Lung (tissue), 12 donors: ENCODE measurements around the gene PGM2L1. TPM values are rescaled to one million over a fixed set of nuclear protein-coding genes. Genes with fewer than 3 reads are reported as not detected.

Source experiments
- ATAC-seq: fragments of 200-7000 bp; cut with Tn5 transposase; one replicate; pipeline ENCODE4 v1.9.1; 2020; ENCODE audit warnings: moderate number of reproducible peaks; ENCODE audit not compliant: insufficient read depth, low FRiP score
- DNase-seq, 3 donors: peaks; one replicate each; pipeline ENCODE4 v3.0.0-alpha.2; 2013 to 2017
- H3K27ac ChIP-seq, 2 donors: one replicate each; pipeline ENCODE4 v1.5.1; 2013; ENCODE audit warnings: mild to moderate bottlenecking in 2 of 2, moderate library complexity in 2 of 2, control low read depth in 1 of 2, inconsistent platforms in 1 of 2, low read depth in 1 of 2, low read length in 1 of 2
- H3K27me3 ChIP-seq, 3 donors: one replicate each; pipeline ENCODE4 v1.5.1; 2013; ENCODE audit warnings: low read length in 2 of 3; ENCODE audit not compliant: control insufficient read depth in 3 of 3, insufficient read depth in 3 of 3
- H3K36me3 ChIP-seq, 4 donors: one replicate each; pipeline ENCODE4 v1.5.1; 2013; ENCODE audit warnings: low read length in 4 of 4, mild to moderate bottlenecking in 1 of 4, moderate library complexity in 1 of 4; ENCODE audit not compliant: control insufficient read depth in 4 of 4, insufficient read depth in 4 of 4
- H3K4me1 ChIP-seq, 5 donors: one replicate each; pipeline ENCODE4 v1.5.1; 2013; ENCODE audit warnings: low read length in 5 of 5, mild to moderate bottlenecking in 2 of 5, moderate library complexity in 1 of 5; ENCODE audit not compliant: control insufficient read depth in 5 of 5, insufficient read depth in 5 of 5
- H3K4me3 ChIP-seq: one replicate; pipeline ENCODE4 v1.5.1; 2013; ENCODE audit warnings: mild to moderate bottlenecking, control low read depth, moderate library complexity
- H3K9ac ChIP-seq, 2 donors: one replicate each; pipeline ENCODE4 v1.5.1; 2013; ENCODE audit warnings: low read length in 2 of 2, control low read depth in 1 of 2; ENCODE audit not compliant: insufficient read depth in 1 of 2
- H3K9me3 ChIP-seq, 4 donors: one replicate each; pipeline ENCODE4 v1.5.1; 2013; ENCODE audit warnings: low read length in 3 of 4, mild to moderate bottlenecking in 1 of 4, moderate library complexity in 1 of 4; ENCODE audit not compliant: control insufficient read depth in 4 of 4, insufficient read depth in 3 of 4
- CTCF ChIP-seq: IDR thresholded peaks from 2 replicates; pipeline ENCODE4 v1.5.1; 2012; ENCODE audit warnings: mild to moderate bottlenecking; ENCODE audit errors: control extremely low read depth, extremely low read depth
- WGBS, 2 donors: extraction: QIAGEN DNeasy Blood & Tissue Kit; methylation state at CpG; one replicate each; pipeline ENCODE4 v1.1.7; 2013; 5-methylcytosine and 5-hydroxymethylcytosine counted together
- polyA plus RNA-seq, 2 donors: library from polyadenylated mRNA; stranded (reverse); fragments of 200-250 nt; gene quantifications; one replicate each; pipeline ENCODE4 v1.2.1, GENCODE V29; 2013
- total RNA-seq, 2 donors: library from RNA; depleted of rRNA in 1 of 2; stranded (reverse); fragments of >200 nt in 1 of 2; gene quantifications; one replicate each; pipeline ENCODE4 v1.2.1, GENCODE V29; 2014 to 2021
- donor health status: control.
- donor health status: control.
- donor health status: Bipolar disorder and iron deficiency.
- donor health status: healthy.
- donor health status: DM: yes; HTN: yes; CAD: no.

PGM2L1 gene
- total and polyA plus RNA-seq, 4 donors: 1.2 to 10.4 (median 5.1) TPM

- Histone ChIP-seq H3K4me1 (peaks cover 0 to 8% (median 0%) of the 10 kb centered on the region in 5 donors), H3K9ac (no peak overlapping the region), H3K27ac (no peak overlapping the region), H3K27me3 (no peaks in the 10 kb centered on the region), H3K9me3 (no peaks in the 10 kb centered on the region), H3K4me3 (no peak overlapping the region), H3K36me3 (no peaks in the 10 kb centered on the region)
- 95 to 96% methylated on average over 1 of the region's 1 CpG for WGBS, 2 donors
- ATAC-seq: no peak
- DNase-seq: no peak
- no peak for TF ChIP-seq CTCF
Observed at GRCh38 chr11:74438681-74439080, 40.4 kb upstream of the PGM2L1 start.

- DNase-seq: no peak
- H3K27ac ChIP-seq: no peak overlapping the region
- WGBS, 2 donors: 95 to 97% methylated on average over 1 of the region's 1 CpG
- H3K36me3 ChIP-seq: no peaks in the 10 kb centered on the region
- no peaks in the 10 kb centered on the region for H3K4me1 ChIP-seq
- no peak for ATAC-seq
- H3K9ac ChIP-seq: no peak overlapping the region
- H3K4me3 ChIP-seq: no peak overlapping the region
- H3K9me3 ChIP-seq: no peaks in the 10 kb centered on the region
- no peaks in the 10 kb centered on the region for H3K27me3 ChIP-seq
- TF ChIP-seq CTCF: no peak
Observed at GRCh38 chr11:74437441-74438042, 39.3 kb upstream of the PGM2L1 start.

GRCh38 chr11:74434528-74434927 lies 36.3 kb upstream of the PGM2L1 start:
- DNase-seq (peak in 1 of 3 donors; percentile 5), ATAC-seq (no peak)
- Histone ChIP-seq H3K27ac (no peak overlapping the region), H3K4me3 (no peak overlapping the region), H3K4me1 (no peaks in the 10 kb centered on the region), H3K27me3 (no peaks in the 10 kb centered on the region), H3K9ac (no peak overlapping the region), H3K9me3 (no peaks in the 10 kb centered on the region), H3K36me3 (no peaks in the 10 kb centered on the region)
- TF ChIP-seq CTCF: no peak
- 50 to 61% methylated on average over 7 of the region's 7 CpGs for WGBS, 2 donors

GRCh38 chr11:74429205-74429604 lies 31.0 kb upstream of the PGM2L1 start:
- Histone ChIP-seq H3K4me3 (no peak overlapping the region), H3K36me3 (no peaks in the 10 kb centered on the region), H3K27me3 (no peaks in the 10 kb centered on the region), H3K27ac (no peak overlapping the region), H3K4me1 (no peaks in the 10 kb centered on the region), H3K9ac (no peak overlapping the region), H3K9me3 (no peaks in the 10 kb centered on the region)
- 73 to 78% methylated on average over 3 of the region's 3 CpGs for WGBS, 2 donors
- TF ChIP-seq CTCF: no peak
- ATAC-seq: no peak
- no peak for DNase-seq
